BE2C (cell line): ENCODE measurements around the gene ACTL8.

ENCODE experiments used
- DNase-seq: peaks from one replicate; pipeline ENCODE4 v3.0.0-alpha.2; 2020
- H3K27me3 ChIP-seq: fragments of 250-450 bp; sonication (Bioruptor Pico); 2 replicates; pipeline ENCODE4 v1.5.1; 2020; ENCODE audit warnings: mild to moderate bottlenecking
- H3K36me3 ChIP-seq: fragments of 250-450 bp; sonication (Bioruptor Pico); 2 replicates; pipeline ENCODE4 v1.5.1; 2020; ENCODE audit warnings: mild to moderate bottlenecking
- H3K4me1 ChIP-seq: fragments of 250-450 bp; sonication (Bioruptor Pico); 2 replicates; pipeline ENCODE4 v1.5.1; 2020
- H3K4me3 ChIP-seq: 2 replicates; pipeline ENCODE4 v1.5.1; 2011; ENCODE audit warnings: low read depth, low read length
- H3K9me3 ChIP-seq: fragments of 250-450 bp; sonication (Bioruptor Pico); 2 replicates; pipeline ENCODE4 v1.5.1; 2020
- CTCF ChIP-seq: IDR thresholded peaks from 2 replicates; pipeline ENCODE4 v1.5.1; 2012; ENCODE audit warnings: mild to moderate bottlenecking, low read depth, low read length

ACTL8 gene

GRCh38 chr1:17736625-17737024 lies 18.5 kb upstream of the ACTL8 start:
- no peak for TF ChIP-seq CTCF
- H3K36me3 ChIP-seq, result no peaks in the 10 kb centered on the region
- no peaks in the 10 kb centered on the region for H3K9me3 ChIP-seq
- no peaks in the 10 kb centered on the region for H3K27me3 ChIP-seq
- no peak overlapping the region for H3K4me3 ChIP-seq
- no peaks in the 10 kb centered on the region for H3K4me1 ChIP-seq
- DNase-seq, result no peak

GRCh38 chr1:17739050-17739449 lies 16.1 kb upstream of the ACTL8 start:
- Histone ChIP-seq H3K36me3 (no peaks in the 10 kb centered on the region), H3K9me3 (no peaks in the 10 kb centered on the region), H3K4me3 (no peak overlapping the region), H3K27me3 (no peaks in the 10 kb centered on the region), H3K4me1 (no peaks in the 10 kb centered on the region)
- no peak for TF ChIP-seq CTCF
- DNase-seq, result no peak

GRCh38 chr1:17741052-17741451 lies 14.1 kb upstream of the ACTL8 start:
- no peaks in the 10 kb centered on the region for H3K4me1 ChIP-seq
- H3K4me3 ChIP-seq, result no peak overlapping the region
- TF ChIP-seq CTCF, result no peak; the same call in 1 of the 2 replicates
- no peaks in the 10 kb centered on the region for H3K27me3 ChIP-seq
- DNase-seq, result no peak
- no peaks in the 10 kb centered on the region for H3K9me3 ChIP-seq
- no peaks in the 10 kb centered on the region for H3K36me3 ChIP-seq

GRCh38 chr1:17742583-17742982 lies 12.6 kb upstream of the ACTL8 start:
- Histone ChIP-seq H3K27me3 (no peaks in the 10 kb centered on the region), H3K4me1 (no peaks in the 10 kb centered on the region), H3K36me3 (no peaks in the 10 kb centered on the region), H3K9me3 (no peaks in the 10 kb centered on the region), H3K4me3 (no peak overlapping the region)
- peak; percentile 30 for DNase-seq
- no peak for TF ChIP-seq CTCF

GRCh38 chr1:17743008-17743647 lies 12.0 kb upstream of the ACTL8 start:
- Histone ChIP-seq H3K36me3 (no peaks in the 10 kb centered on the region), H3K4me3 (no peak overlapping the region), H3K27me3 (no peaks in the 10 kb centered on the region), H3K9me3 (no peaks in the 10 kb centered on the region), H3K4me1 (no peaks in the 10 kb centered on the region)
- no peak for DNase-seq
- no peak for TF ChIP-seq CTCF

- H3K4me1 ChIP-seq, result no peaks in the 10 kb centered on the region
- H3K4me3 ChIP-seq, result no peak overlapping the region
- H3K9me3 ChIP-seq, result no peaks in the 10 kb centered on the region
- DNase-seq, result no peak
- no peaks in the 10 kb centered on the region for H3K27me3 ChIP-seq
- H3K36me3 ChIP-seq, result no peaks in the 10 kb centered on the region
- TF ChIP-seq CTCF, result no peak
These were observed 11.2 kb upstream of the ACTL8 start for GRCh38 chr1:17743925-17744324.
